ENCODE measurements around the gene CRIM1.

DNA sequence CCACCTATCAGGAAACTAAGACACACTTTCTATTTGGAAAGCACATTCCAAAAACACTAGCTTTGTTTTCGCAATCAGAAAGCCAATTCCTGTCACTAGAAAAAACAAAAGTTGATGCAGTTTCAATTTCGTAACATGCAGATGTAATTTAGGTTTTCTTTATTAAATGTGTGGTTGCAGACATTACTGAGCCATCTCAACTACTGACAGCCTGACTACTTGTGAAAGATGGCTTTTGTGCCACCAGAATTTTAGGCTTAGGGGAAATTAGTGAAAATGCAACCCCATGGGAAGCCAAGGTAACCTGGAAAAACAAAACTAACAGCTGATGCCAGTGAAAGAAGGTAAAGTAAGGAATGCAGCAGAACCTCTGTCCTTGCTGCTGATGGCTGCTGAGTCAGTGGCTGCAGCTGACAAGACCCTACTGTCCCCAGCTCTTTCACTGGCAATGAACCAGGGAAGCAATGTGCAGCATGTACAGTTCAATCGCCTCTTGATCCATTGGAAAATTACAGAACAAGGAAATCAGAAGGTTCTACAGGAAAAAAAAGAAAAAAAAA, 207.5 kb downstream of the CRIM1 start:
- TF ChIP-seq, protein P1, sequence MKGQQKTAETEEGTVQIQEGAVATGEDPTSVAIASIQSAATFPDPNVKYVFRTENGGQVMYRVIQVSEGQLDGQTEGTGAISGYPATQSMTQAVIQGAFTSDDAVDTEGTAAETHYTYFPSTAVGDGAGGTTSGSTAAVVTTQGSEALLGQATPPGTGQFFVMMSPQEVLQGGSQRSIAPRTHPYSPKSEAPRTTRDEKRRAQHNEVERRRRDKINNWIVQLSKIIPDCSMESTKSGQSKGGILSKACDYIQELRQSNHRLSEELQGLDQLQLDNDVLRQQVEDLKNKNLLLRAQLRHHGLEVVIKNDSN (IDR thresholded peaks at IDR 0.05): no peak
- TF ChIP-seq EP300 (IDR thresholded peaks at IDR 0.05; ENCODE audit: borderline replicate concordance) (no peak), TEAD4 (IDR thresholded peaks at IDR 0.05) (no peak), YY1 (IDR thresholded peaks at IDR 0.05; ENCODE audit: low read depth) (no peak), FOXM1 (IDR thresholded peaks at IDR 0.05; ENCODE audit: borderline replicate concordance, low read depth) (no peak), TAF1 (IDR thresholded peaks at IDR 0.05; ENCODE audit: low read depth) (no peak), CEBPB (IDR thresholded peaks at IDR 0.05) (no peak), CREB1 (IDR thresholded peaks at IDR 0.05; ENCODE audit: low read depth) (no peak), RAD21 (IDR thresholded peaks at IDR 0.05; ENCODE audit: low read depth) (no peak), EGR1 (IDR thresholded peaks at IDR 0.05) (no peak), TCF12 (IDR thresholded peaks at IDR 0.05; ENCODE audit: low read depth) (no peak)
- TF ChIP-seq, protein P2, sequence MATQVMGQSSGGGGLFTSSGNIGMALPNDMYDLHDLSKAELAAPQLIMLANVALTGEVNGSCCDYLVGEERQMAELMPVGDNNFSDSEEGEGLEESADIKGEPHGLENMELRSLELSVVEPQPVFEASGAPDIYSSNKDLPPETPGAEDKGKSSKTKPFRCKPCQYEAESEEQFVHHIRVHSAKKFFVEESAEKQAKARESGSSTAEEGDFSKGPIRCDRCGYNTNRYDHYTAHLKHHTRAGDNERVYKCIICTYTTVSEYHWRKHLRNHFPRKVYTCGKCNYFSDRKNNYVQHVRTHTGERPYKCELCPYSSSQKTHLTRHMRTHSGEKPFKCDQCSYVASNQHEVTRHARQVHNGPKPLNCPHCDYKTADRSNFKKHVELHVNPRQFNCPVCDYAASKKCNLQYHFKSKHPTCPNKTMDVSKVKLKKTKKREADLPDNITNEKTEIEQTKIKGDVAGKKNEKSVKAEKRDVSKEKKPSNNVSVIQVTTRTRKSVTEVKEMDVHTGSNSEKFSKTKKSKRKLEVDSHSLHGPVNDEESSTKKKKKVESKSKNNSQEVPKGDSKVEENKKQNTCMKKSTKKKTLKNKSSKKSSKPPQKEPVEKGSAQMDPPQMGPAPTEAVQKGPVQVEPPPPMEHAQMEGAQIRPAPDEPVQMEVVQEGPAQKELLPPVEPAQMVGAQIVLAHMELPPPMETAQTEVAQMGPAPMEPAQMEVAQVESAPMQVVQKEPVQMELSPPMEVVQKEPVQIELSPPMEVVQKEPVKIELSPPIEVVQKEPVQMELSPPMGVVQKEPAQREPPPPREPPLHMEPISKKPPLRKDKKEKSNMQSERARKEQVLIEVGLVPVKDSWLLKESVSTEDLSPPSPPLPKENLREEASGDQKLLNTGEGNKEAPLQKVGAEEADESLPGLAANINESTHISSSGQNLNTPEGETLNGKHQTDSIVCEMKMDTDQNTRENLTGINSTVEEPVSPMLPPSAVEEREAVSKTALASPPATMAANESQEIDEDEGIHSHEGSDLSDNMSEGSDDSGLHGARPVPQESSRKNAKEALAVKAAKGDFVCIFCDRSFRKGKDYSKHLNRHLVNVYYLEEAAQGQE (IDR thresholded peaks at IDR 0.05; ENCODE audit: low read depth): no peak
